Liver (tissue), 9 donors: ENCODE results near the gene SEZ6L. TPM values are rescaled to one million over a fixed set of nuclear protein-coding genes. Genes with fewer than 3 reads are reported as not detected.

Experiments used
- DNase-seq: peaks from one replicate; pipeline ENCODE4 v3.0.0-alpha.2; 2017; ENCODE audit warnings: low spot score
- H3K27ac ChIP-seq, 2 donors: one replicate each; pipeline ENCODE4 v1.7.0; 2013; ENCODE audit warnings: inconsistent platforms in 2 of 2, low read length in 2 of 2, control low read depth in 1 of 2, low read depth in 1 of 2, mild to moderate bottlenecking in 1 of 2
- H3K27me3 ChIP-seq, 4 donors: one replicate each; pipeline versions ENCODE4 v1.6.1 to v1.7.0; 2013; ENCODE audit warnings: low read length in 3 of 4, inconsistent platforms in 1 of 4, mild to moderate bottlenecking in 1 of 4, moderate library complexity in 1 of 4; ENCODE audit not compliant: control insufficient read depth in 4 of 4, insufficient read depth in 4 of 4
- H3K36me3 ChIP-seq, 4 donors: one replicate each; pipeline versions ENCODE4 v1.6.1 to v1.7.0; 2013; ENCODE audit warnings: low read length in 3 of 4, mild to moderate bottlenecking in 3 of 4, low read depth in 1 of 4, moderate library complexity in 1 of 4; ENCODE audit not compliant: control insufficient read depth in 4 of 4, insufficient read depth in 3 of 4
- H3K4me1 ChIP-seq, 4 donors: one replicate each; pipeline versions ENCODE4 v1.6.1 to v1.7.0; 2013; ENCODE audit warnings: low read length in 3 of 4, mild to moderate bottlenecking in 3 of 4, moderate library complexity in 1 of 4; ENCODE audit not compliant: control insufficient read depth in 4 of 4, insufficient read depth in 4 of 4
- H3K4me3 ChIP-seq, 3 donors: one replicate each; pipeline versions ENCODE4 v1.6.1 to v1.7.0; 2013; ENCODE audit warnings: low read length in 3 of 3, control low read depth in 1 of 3, low read depth in 1 of 3, mild to moderate bottlenecking in 1 of 3
- H3K9ac ChIP-seq, 2 donors: one replicate each; pipeline ENCODE4 v1.7.0; 2013; ENCODE audit warnings: low read length in 2 of 2, mild to moderate bottlenecking in 2 of 2, moderate library complexity in 2 of 2, control low read depth in 1 of 2, low read depth in 1 of 2
- H3K9me3 ChIP-seq, 4 donors: one replicate each; pipeline versions ENCODE4 v1.6.1 to v1.7.0; 2013; ENCODE audit warnings: low read length in 3 of 4; ENCODE audit not compliant: control insufficient read depth in 4 of 4
- ATF3 ChIP-seq: IDR thresholded peaks from 2 replicates; pipeline ENCODE4 v1.6.1; 2016; ENCODE audit warnings: antibody characterized with exemption
- EGR1 ChIP-seq, 2 donors: IDR thresholded peaks; 2 replicates each; pipeline ENCODE4 v1.6.1; 2016 to 2018; ENCODE audit warnings: antibody characterized with exemption in 2 of 2, low read depth in 2 of 2
- FOXA1 ChIP-seq: IDR thresholded peaks from 2 replicates; pipeline ENCODE4 v1.6.1; 2016; ENCODE audit warnings: antibody characterized with exemption
- FOXA2 ChIP-seq: IDR thresholded peaks from 2 replicates; pipeline ENCODE4 v1.6.1; 2016; ENCODE audit warnings: antibody characterized with exemption
- HNF4A ChIP-seq, 2 donors: conservative IDR thresholded peaks; 2 replicates each; pipeline ENCODE4 v1.6.1; 2016; ENCODE audit warnings: antibody characterized with exemption in 2 of 2, mild to moderate bottlenecking in 2 of 2
- HNF4G ChIP-seq: IDR thresholded peaks from 2 replicates; pipeline ENCODE4 v1.6.1; 2016; ENCODE audit warnings: antibody characterized with exemption
- JUND ChIP-seq, 2 donors: IDR thresholded peaks; 2 replicates each; pipeline ENCODE4 v1.6.1; 2016; ENCODE audit warnings: antibody characterized with exemption in 2 of 2
- NR2F2 ChIP-seq: IDR thresholded peaks from 2 replicates; pipeline ENCODE4 v1.6.1; 2016; ENCODE audit warnings: antibody characterized with exemption
- RAD21 ChIP-seq, 2 donors: IDR thresholded peaks; 2 replicates each; pipeline ENCODE4 v1.6.1; 2016; ENCODE audit warnings: antibody characterized with exemption in 2 of 2, mild to moderate bottlenecking in 2 of 2
- REST ChIP-seq: IDR thresholded peaks from 2 replicates; pipeline ENCODE4 v1.6.1; 2016; ENCODE audit warnings: antibody characterized with exemption, mild to moderate bottlenecking
- RXRA ChIP-seq, 2 donors: IDR thresholded peaks; 2 replicates each; pipeline ENCODE4 v1.6.1; 2017 to 2018; ENCODE audit warnings: antibody characterized with exemption in 2 of 2, mild to moderate bottlenecking in 1 of 2
- SP1 ChIP-seq: IDR thresholded peaks from 2 replicates; pipeline ENCODE4 v1.6.1; 2018; ENCODE audit warnings: antibody characterized with exemption, mild to moderate bottlenecking
- TAF1 ChIP-seq: conservative IDR thresholded peaks from 2 replicates; pipeline ENCODE4 v1.6.1; 2016; ENCODE audit warnings: antibody characterized with exemption, mild to moderate bottlenecking
- YY1 ChIP-seq: IDR thresholded peaks from 2 replicates; pipeline ENCODE4 v1.6.1; 2016; ENCODE audit warnings: antibody characterized with exemption, mild to moderate bottlenecking
- ZBTB33 ChIP-seq: IDR thresholded peaks from 2 replicates; pipeline ENCODE4 v1.6.1; 2016; ENCODE audit warnings: antibody characterized with exemption
- WGBS: extraction: QIAGEN DNeasy Blood & Tissue Kit; methylation state at CpG from one replicate; pipeline ENCODE4 v1.1.7; 2013; 5-methylcytosine and 5-hydroxymethylcytosine counted together
- polyA plus RNA-seq, 2 donors: library from polyadenylated mRNA; stranded (reverse) in 1 of 2; unstranded in 1 of 2; fragments of 200-250 nt in 1 of 2; fragments of >200 nt in 1 of 2; fragmentation: Nextera tagmentation in 1 of 2; extraction: Ambion mirVana in 1 of 2; gene quantifications; one replicate each; pipeline versions ENCODE4 v1.2.1 to v1.2.3, GENCODE V29; 2013 to 2015
- total RNA-seq, 2 donors: library from RNA; depleted of rRNA; stranded (reverse); fragments of >200 nt; gene quantifications; one replicate each; pipeline ENCODE4 v1.2.3, GENCODE V29; 2014
- TF ChIP-seq, protein P1 (sequence below): IDR thresholded peaks from 2 replicates; pipeline ENCODE4 v1.6.1; 2016; ENCODE audit warnings: antibody characterized with exemption
- donor health status: healthy.
- donor health status: healthy.
- donor health status: healthy.
- donor health status: healthy.
- donor health status: healthy.

SEZ6L gene
- total and polyA plus RNA-seq, 4 donors: under 0.01 to 0.70 (median 0.08) TPM; not detected in 1

DNA sequence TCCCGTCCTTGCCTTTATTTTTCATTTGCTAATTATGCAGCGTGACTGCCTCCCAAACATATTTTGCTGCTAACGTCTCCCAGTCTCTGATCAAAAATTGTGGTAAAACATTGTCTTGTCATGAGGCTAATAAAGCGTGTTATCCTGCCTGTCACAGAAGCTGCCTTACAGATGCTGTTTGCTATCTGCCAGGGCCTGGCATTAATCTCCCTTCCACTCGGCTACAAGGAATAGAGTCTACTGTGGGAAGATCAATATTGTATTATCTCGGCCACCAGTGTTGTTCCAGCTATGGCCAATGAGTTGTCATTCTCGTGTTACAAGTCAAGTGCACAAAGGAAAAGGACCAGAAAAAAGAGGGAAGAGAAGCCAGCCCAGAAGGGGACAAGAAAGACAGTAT, 100.3 kb downstream of the SEZ6L start:
- H3K9ac ChIP-seq: no peak overlapping the region
- DNase-seq: no peak
- H3K27me3 ChIP-seq: peaks cover 0 to 4% (median 2%) of the 10 kb centered on the region in 4 donors
- H3K36me3 ChIP-seq: no peaks in the 10 kb centered on the region
- TF ChIP-seq ATF3 (no peak), NR2F2 (no peak), RXRA (IDR thresholded peaks at IDR 0.05) (no peak)
- peaks cover 0 to 3% (median 0%) of the 10 kb centered on the region in 4 donors for H3K9me3 ChIP-seq
- no peak overlapping the region for H3K27ac ChIP-seq
- H3K4me1 ChIP-seq: no peaks in the 10 kb centered on the region
- H3K4me3 ChIP-seq: no peak overlapping the region
- 41% methylated on average over 7 of the region's 7 CpGs for WGBS

GRCh38 chr22:26271427-26271826, 102.2 kb downstream of the SEZ6L start:
- Histone ChIP-seq H3K27ac (no peak overlapping the region), H3K4me3 (no peak overlapping the region)
- 67% methylated on average over 6 of the region's 6 CpGs for WGBS

More at GRCh38 chr22:26271427-26271826, 102.2 kb downstream of the SEZ6L start:
- no peak for DNase-seq
- Histone ChIP-seq H3K4me1 (no peaks in the 10 kb centered on the region), H3K27me3 (no peaks in the 10 kb centered on the region), H3K9me3 (peaks cover 0 to 3% (median 0%) of the 10 kb centered on the region in 4 donors), H3K36me3 (no peaks in the 10 kb centered on the region), H3K9ac (no peak overlapping the region)
- TF ChIP-seq REST: no peak
- no peak for TF ChIP-seq ZBTB33
- TF ChIP-seq RAD21 (IDR thresholded peaks at IDR 0.05): no peak
- no peak for TF ChIP-seq ATF3
- no peak for TF ChIP-seq RXRA (IDR thresholded peaks at IDR 0.05)
- no peak for TF ChIP-seq FOXA2
- TF ChIP-seq JUND (IDR thresholded peaks at IDR 0.05): no peak
- no peak for TF ChIP-seq YY1
- no peak for TF ChIP-seq HNF4G
- no peak for TF ChIP-seq TAF1
- TF ChIP-seq, protein P1, sequence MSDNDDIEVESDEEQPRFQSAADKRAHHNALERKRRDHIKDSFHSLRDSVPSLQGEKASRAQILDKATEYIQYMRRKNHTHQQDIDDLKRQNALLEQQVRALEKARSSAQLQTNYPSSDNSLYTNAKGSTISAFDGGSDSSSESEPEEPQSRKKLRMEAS: no peak
- TF ChIP-seq HNF4A (conservative IDR thresholded peaks at IDR 0.05): no peak
- TF ChIP-seq EGR1 (IDR thresholded peaks at IDR 0.05; ENCODE audit: low read depth in 2 of 2): no peak
- TF ChIP-seq NR2F2: no peak
- TF ChIP-seq SP1: no peak
- no peak for TF ChIP-seq FOXA1
